ENCODE data around the gene MYO1D.
A peak's percentile ranks its signal among the peaks of the same experiment; 100 is the strongest.

The MYO1D gene

DNA sequence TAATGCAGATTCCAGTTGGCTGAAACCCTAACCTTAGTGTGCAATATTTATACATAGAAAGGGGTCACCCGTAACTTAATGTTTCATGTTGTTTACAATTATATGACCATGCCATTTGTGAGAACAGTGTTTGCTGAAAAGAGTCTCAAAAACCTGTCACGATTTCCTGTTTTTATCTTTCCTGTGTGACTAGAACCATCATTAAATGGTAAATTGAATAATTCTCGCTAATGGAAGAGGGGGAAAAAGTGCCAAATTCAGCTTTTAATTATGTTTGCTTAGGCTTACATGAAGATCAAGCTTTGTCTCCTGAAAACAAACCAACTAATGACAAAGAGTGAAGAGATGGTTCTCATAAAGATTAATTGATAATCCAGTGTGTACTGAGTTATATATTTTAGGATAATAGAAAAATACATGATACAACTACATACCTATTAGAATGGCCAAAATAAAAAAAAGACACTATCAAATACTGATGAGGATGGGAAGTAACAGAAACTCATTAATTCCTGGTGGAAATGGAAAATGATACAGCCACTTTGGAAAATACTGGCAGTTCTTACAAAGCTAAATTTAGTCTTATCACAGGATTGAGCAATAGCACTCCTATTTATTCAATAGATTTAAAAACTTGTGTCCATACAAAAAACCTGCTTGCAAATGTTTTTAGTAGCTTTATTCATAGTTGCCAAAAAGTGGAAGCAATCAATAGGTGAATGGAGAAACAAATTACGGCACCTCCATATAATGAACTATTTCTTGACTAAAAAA lies 248.5 kb downstream of the MYO1D start:
- no peak overlapping the region for H3K4me3 ChIP-seq (ENCODE audit: low read depth, low read length)
- DNase-seq (ENCODE audit: low read depth, low spot score) = no peak
- TF ChIP-seq, protein P1, sequence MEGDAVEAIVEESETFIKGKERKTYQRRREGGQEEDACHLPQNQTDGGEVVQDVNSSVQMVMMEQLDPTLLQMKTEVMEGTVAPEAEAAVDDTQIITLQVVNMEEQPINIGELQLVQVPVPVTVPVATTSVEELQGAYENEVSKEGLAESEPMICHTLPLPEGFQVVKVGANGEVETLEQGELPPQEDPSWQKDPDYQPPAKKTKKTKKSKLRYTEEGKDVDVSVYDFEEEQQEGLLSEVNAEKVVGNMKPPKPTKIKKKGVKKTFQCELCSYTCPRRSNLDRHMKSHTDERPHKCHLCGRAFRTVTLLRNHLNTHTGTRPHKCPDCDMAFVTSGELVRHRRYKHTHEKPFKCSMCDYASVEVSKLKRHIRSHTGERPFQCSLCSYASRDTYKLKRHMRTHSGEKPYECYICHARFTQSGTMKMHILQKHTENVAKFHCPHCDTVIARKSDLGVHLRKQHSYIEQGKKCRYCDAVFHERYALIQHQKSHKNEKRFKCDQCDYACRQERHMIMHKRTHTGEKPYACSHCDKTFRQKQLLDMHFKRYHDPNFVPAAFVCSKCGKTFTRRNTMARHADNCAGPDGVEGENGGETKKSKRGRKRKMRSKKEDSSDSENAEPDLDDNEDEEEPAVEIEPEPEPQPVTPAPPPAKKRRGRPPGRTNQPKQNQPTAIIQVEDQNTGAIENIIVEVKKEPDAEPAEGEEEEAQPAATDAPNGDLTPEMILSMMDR (IDR thresholded peaks at IDR 0.05; ENCODE audit: low read depth, low read length) = no peak
- in situ Hi-C loops (cut with HindIII; ENCODE audit: low sequenced_read_pairs) = no loop called here

DNA sequence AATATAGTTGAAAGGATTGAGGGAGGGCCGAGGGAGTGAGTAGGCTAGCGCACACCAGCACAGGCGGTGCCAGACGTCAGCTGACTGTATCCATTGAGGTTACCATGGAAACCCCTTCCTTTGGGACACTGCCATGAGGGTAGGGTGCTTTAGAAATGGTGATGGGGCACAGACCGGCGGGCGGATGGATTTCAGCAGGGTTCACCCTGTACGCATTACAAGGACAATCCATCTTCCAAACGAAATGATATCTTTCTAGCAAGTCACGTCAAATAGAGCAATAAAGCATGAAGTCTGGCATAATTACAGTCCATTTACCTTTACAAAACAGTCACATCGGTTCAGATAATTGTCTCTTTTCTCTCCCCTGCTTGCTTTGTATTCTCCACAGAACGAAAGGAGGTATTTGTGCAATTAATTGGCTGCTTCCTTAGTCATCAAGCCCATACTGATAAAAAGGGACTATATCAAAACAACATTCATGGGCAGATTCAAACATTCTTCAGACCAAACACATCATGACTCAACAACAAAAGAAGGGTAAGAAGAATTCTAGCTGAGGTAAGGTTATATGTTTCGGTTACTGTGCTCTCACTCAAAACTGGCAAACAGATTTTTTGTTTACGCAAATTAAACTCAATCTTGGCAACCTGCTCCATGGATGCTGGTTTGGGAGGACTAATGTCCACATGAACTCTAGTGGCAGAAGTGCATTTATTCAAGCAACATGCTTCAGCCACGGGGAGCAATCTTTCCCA lies 249.5 kb downstream of the MYO1D start:
- H3K4me3 ChIP-seq (ENCODE audit: low read depth, low read length) = no peak overlapping the region
- TF ChIP-seq, protein P1 (IDR thresholded peaks at IDR 0.05; ENCODE audit: low read depth, low read length) = no peak
- in situ Hi-C loops (cut with HindIII; ENCODE audit: low sequenced_read_pairs) = no loop called here
- DNase-seq (ENCODE audit: low read depth, low spot score) = peak; percentile 30

DNA sequence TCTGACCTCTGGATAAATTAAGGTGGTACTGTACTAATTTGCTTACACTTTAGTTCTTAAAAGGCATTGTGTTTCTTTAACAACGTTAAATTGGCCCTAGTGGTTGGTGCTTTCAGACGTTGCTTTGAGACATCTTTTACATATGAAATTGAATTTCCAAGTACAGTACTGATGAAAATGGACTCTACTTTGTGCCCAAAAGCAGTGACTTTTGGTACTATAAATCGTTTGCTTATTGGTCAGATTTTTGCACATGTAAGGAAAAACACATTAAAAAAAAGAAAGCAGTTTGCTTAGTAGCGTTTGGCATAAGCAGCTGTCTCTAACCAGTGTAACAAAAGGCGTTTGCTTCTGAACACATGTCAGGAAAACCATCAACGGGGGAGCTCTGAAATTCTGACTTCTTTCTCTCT lies 250.5 kb downstream of the MYO1D start:
- H3K4me3 ChIP-seq (ENCODE audit: low read depth, low read length) = no peak overlapping the region
- in situ Hi-C loops (cut with HindIII; ENCODE audit: low sequenced_read_pairs) = no loop called here
- TF ChIP-seq, protein P1 (IDR thresholded peaks at IDR 0.05; ENCODE audit: low read depth, low read length) = no peak
- DNase-seq (ENCODE audit: low read depth, low spot score) = no peak

DNA sequence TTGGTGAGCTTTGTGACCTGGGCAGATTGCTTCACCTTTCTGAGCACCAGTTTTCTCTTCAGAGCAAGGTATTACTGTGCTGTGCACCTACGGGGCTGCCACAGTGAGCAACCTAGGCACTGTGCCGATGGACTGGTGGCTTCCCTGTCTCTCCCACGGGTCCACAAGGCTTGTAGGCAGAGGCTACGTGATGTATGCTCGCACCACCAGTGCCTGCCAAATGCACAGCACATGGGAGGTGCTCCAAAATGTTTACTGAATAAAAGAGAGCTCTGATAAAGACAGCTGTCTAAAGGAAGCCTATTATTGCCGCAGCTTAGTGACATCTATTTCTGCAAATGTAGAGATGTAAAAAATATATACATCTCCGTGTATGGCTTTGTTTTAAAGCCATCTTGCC lies 251.0 kb downstream of the MYO1D start:
- DNase-seq (ENCODE audit: low read depth, low spot score) = no peak
- in situ Hi-C loops (cut with HindIII; ENCODE audit: low sequenced_read_pairs) = no loop called here
- TF ChIP-seq, protein P1 (IDR thresholded peaks at IDR 0.05; ENCODE audit: low read depth, low read length) = no peak
- no peak overlapping the region for H3K4me3 ChIP-seq (ENCODE audit: low read depth, low read length)

DNA sequence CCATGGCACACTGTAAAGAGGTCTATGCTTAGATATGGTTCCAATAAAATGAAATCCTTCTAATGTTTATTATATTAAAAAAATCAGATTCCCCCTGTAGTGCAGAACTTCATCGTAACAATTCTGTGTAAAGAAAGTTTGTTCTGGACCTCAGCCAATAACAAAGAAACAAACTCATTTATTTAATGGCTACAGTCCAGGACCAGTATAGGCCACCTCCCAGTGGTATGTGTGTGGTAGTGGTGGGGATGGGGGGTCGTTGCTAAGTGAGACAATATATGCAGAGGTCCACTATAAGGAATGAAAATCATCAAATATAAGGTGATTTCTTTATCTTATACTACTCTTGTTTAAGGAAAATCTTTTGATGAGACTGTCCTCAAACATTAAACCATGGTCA lies 253.7 kb downstream of the MYO1D start:
- in situ Hi-C loops (cut with HindIII; ENCODE audit: low sequenced_read_pairs) = no loop called here
- DNase-seq (ENCODE audit: low read depth, low spot score) = no peak
- no peak overlapping the region for H3K4me3 ChIP-seq (ENCODE audit: low read depth, low read length)
- TF ChIP-seq, protein P1 (IDR thresholded peaks at IDR 0.05; ENCODE audit: low read depth, low read length) = no peak

DNA sequence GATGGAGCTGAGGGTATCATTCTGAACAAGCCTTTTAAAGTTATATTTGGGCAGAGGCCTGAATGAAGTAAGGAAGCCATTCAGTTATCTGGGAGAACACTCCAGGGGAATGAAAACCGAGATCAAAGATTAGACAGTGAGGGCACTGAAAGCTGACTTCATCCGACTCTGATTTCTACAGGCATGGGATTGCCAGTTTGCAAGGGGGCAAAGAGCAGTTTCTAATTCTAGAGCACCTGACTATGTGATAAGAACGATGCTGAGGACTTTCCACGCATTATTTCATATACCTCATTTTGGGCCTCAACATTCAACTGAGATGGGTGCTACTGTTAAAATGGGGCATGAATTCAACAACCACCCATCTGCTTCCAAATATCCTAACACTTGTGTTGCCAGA lies 254.4 kb downstream of the MYO1D start:
- no peak for DNase-seq (ENCODE audit: low read depth, low spot score)
- in situ Hi-C loops (cut with HindIII; ENCODE audit: low sequenced_read_pairs) = no loop called here
- TF ChIP-seq, protein P1 (IDR thresholded peaks at IDR 0.05; ENCODE audit: low read depth, low read length) = no peak
- H3K4me3 ChIP-seq (ENCODE audit: low read depth, low read length) = no peak overlapping the region

All from astrocyte of the spinal cord (primary cell).